ENCODE results near the gene DGKA.
"Not testable (repeated sequence)": the region's sequence is repeated elsewhere in the genome, so short reads cannot be mapped to it uniquely, and the experiment has no call there.

Gene DGKA

DNA sequence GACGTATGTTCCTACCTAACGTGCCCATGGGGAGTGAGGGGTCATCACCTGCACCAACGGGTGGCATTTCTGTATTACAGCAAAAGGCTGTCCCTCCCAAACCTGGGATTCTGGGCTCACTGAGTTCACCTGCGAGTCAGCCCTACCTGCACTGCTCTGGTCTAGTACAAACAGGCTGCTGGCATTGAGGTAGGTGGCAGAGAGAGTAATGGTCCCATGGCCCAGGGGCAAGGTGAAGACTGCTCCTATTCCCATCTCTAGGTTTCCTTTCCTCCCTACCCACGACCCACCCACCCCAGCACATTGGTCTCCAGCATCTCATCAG, 66.5 kb downstream of the DGKA start:
- no peaks in the 10 kb centered on the region for H3K9me3 ChIP-seq (ENCODE audit: control insufficient read depth, insufficient read depth, low read depth, low read length)
- TF ChIP-seq ZBTB8A (tag by site-specific recombination; IDR thresholded peaks at IDR 0.05): no peak
- TF ChIP-seq, protein P1, sequence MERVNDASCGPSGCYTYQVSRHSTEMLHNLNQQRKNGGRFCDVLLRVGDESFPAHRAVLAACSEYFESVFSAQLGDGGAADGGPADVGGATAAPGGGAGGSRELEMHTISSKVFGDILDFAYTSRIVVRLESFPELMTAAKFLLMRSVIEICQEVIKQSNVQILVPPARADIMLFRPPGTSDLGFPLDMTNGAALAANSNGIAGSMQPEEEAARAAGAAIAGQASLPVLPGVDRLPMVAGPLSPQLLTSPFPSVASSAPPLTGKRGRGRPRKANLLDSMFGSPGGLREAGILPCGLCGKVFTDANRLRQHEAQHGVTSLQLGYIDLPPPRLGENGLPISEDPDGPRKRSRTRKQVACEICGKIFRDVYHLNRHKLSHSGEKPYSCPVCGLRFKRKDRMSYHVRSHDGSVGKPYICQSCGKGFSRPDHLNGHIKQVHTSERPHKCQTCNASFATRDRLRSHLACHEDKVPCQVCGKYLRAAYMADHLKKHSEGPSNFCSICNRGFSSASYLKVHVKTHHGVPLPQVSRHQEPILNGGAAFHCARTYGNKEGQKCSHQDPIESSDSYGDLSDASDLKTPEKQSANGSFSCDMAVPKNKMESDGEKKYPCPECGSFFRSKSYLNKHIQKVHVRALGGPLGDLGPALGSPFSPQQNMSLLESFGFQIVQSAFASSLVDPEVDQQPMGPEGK (tag by site-specific recombination; IDR thresholded peaks at IDR 0.05): peak; percentile 7; the same call in 1 of the 2 replicates
- peak; percentile 13; the same call in 1 of the 2 replicates for TF ChIP-seq BCL11A (tag by site-specific recombination; IDR thresholded peaks at IDR 0.05; ENCODE audit: low read depth)
- TF ChIP-seq ZNF600 (tag by site-specific recombination; IDR thresholded peaks at IDR 0.05): no peak; the same call in 1 of the 2 replicates
- no peak for TF ChIP-seq ZNF776 (tag by site-specific recombination; IDR thresholded peaks at IDR 0.05; ENCODE audit: borderline replicate concordance)
- ChIA-PET POLR2A (interaction anchor here (0.8 to 3.3 kb wide), 15 partner anchors 9 to 318 kb away, joined by 3 to 48 read pairs (median 3); partner anchors contain the start of genes CNPY2, PA2G4, RAB5B and RNF41), CTCF (interaction anchor here (0.6 to 4.8 kb wide), 17 partner anchors 9 to 259 kb away, joined by 3 to 46 read pairs (median 12); partner anchors contain the start of genes PA2G4, RAB5B and SMARCC2)
- peaks cover 14 to 37% of the 10 kb centered on the region in 2 experiments for H3K36me3 ChIP-seq (ENCODE audit: control insufficient read depth in 2 of 2, insufficient read depth in 1 of 2, low read length in 2 of 2)
- H3K4me1 ChIP-seq (ENCODE audit: control insufficient read depth, insufficient read depth, low read length): no peaks in the 10 kb centered on the region; the same call in 1 of the 2 replicates
- H3K4me3 ChIP-seq (ENCODE audit: low read depth, low read length): peak overlapping the region; percentile 65
- H3K27ac ChIP-seq (ENCODE audit: extremely low read depth, low read depth, low read length): peak overlapping the region; percentile 38; the same call in 1 of the 2 replicates

DNA sequence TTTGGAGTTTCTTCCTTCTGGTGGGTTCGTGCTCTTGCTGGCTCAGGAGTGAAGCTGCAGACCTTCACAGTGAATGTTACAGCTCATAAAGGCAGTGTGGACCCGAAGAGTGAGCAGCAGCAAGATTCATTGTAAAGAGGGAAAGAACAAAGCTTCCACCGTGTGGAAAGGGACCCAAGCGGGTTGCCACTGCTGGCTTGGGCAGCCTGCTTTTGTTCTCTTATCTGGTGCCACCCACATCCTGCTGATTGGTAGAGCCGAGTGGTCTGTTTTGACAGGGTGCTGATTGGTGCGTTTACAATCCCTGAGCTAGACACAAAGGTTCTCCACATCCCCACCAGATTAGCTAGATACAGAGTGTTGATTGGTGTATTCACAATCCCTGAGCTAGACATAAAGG, 68.6 kb downstream of the DGKA start:
- peaks cover 0 to 33% of the 10 kb centered on the region in 2 experiments for H3K36me3 ChIP-seq (ENCODE audit: control insufficient read depth in 2 of 2, insufficient read depth in 1 of 2, low read length in 2 of 2)
- CTCF ChIA-PET: interaction anchor here (1.2 to 4.8 kb wide), 2 partner anchors 30 to 40 kb away, joined by 7 to 46 read pairs; no protein-coding TSS in a partner anchor
- H3K9me3 ChIP-seq (ENCODE audit: control insufficient read depth, insufficient read depth, low read depth, low read length); H3K4me1 ChIP-seq (ENCODE audit: control insufficient read depth, insufficient read depth, low read length); H3K4me3 ChIP-seq (ENCODE audit: low read depth, low read length); H3K27ac ChIP-seq (ENCODE audit: extremely low read depth, low read depth, low read length); POLR2A ChIA-PET: not testable (repeated sequence)

DNA sequence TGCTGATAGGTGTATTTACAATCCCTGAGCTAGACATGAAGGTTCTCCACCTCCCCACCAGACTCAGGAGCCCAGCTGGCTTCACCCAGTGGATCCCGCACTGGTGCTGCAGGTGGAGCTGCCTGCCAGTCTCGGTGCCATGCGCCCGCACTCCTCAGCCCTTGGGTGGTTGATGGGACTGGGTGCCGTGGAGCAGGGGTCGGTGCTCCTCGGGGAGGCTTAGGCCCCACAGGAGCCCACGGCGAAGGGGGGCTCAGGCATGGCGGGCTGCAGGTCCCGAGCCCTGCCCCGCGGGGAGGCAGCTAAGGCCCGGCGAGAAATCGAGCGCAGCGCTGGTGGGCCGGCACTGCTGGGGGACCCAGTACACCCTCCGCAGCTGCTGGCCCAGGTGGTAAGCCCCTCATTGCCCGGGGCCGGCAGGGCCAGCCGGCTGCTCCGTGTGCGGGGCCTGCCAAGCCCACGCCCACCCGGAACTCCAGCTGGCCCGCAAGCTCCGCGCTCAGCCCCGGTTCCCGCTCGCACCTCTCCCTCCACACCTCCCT, 69.1 kb downstream of the DGKA start:
- CTCF ChIA-PET: interaction anchor here (0.6 to 4.8 kb wide), 2 partner anchors 39 to 91 kb away, joined by 4 to 46 read pairs; no protein-coding TSS in a partner anchor
- H3K36me3 ChIP-seq (ENCODE audit: control insufficient read depth in 2 of 2, insufficient read depth in 1 of 2, low read length in 2 of 2): peaks cover 0 to 34% of the 10 kb centered on the region in 2 experiments; a peak in 2 of 3 replicates
- H3K4me3 ChIP-seq (ENCODE audit: low read depth, low read length); H3K4me1 ChIP-seq (ENCODE audit: control insufficient read depth, insufficient read depth, low read length); POLR2A ChIA-PET; H3K27ac ChIP-seq (ENCODE audit: extremely low read depth, low read depth, low read length); H3K9me3 ChIP-seq (ENCODE audit: control insufficient read depth, insufficient read depth, low read depth, low read length): not testable (repeated sequence)

DNA sequence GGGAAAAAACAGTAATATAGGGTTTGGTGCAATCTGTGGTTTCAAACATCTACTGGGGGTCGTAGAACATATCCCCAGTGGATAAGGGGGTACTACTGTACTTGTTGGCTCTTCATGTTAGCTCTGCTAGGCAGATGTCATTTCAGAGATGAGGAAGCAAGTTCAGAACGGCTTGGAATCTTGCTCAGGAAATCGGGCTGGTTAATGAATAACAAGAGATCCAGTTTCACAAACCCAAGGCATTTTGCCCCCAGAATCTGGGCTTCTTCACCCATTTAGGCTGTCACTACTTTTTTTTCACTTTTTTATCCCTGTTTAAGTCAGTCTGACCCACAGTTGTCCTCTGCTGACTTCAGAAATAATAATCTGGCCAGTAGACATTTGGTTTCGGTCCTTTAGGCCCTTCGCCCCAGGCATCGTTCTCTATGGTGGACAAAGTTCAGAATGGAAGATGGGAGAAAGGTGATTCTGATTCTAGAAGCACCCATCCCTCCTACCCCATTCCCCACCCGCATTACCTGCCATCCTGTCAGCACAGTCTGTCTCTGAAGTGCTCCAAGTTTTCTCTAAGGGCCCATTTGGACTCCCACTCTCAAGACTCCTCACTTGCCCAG, 70.6 kb downstream of the DGKA start:
- Histone ChIP-seq H3K4me3 (ENCODE audit: low read depth, low read length) (no peak overlapping the region), H3K4me1 (ENCODE audit: control insufficient read depth, insufficient read depth, low read length) (no peaks in the 10 kb centered on the region; the same call in 1 of the 2 replicates), H3K36me3 (ENCODE audit: control insufficient read depth in 2 of 2, insufficient read depth in 1 of 2, low read length in 2 of 2) (peaks cover 0 to 29% of the 10 kb centered on the region in 2 experiments; a peak in 2 of 3 replicates), H3K9me3 (ENCODE audit: control insufficient read depth, insufficient read depth, low read depth, low read length) (no peaks in the 10 kb centered on the region), H3K27ac (ENCODE audit: extremely low read depth, low read depth, low read length) (no peak overlapping the region)
- ChIA-PET CTCF (interaction anchor here (1.1 kb wide), 1 partner anchor 12 kb away, joined by 3 read pairs; no protein-coding TSS in a partner anchor), POLR2A (no interaction called here)
- TF ChIP-seq, protein P2, sequence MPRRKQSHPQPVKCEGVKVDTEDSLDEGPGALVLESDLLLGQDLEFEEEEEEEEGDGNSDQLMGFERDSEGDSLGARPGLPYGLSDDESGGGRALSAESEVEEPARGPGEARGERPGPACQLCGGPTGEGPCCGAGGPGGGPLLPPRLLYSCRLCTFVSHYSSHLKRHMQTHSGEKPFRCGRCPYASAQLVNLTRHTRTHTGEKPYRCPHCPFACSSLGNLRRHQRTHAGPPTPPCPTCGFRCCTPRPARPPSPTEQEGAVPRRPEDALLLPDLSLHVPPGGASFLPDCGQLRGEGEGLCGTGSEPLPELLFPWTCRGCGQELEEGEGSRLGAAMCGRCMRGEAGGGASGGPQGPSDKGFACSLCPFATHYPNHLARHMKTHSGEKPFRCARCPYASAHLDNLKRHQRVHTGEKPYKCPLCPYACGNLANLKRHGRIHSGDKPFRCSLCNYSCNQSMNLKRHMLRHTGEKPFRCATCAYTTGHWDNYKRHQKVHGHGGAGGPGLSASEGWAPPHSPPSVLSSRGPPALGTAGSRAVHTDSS (tag by site-specific recombination; IDR thresholded peaks at IDR 0.05): no peak
- TF ChIP-seq SP2 (tag by site-specific recombination; IDR thresholded peaks at IDR 0.05): no peak
- TF ChIP-seq, protein P3, sequence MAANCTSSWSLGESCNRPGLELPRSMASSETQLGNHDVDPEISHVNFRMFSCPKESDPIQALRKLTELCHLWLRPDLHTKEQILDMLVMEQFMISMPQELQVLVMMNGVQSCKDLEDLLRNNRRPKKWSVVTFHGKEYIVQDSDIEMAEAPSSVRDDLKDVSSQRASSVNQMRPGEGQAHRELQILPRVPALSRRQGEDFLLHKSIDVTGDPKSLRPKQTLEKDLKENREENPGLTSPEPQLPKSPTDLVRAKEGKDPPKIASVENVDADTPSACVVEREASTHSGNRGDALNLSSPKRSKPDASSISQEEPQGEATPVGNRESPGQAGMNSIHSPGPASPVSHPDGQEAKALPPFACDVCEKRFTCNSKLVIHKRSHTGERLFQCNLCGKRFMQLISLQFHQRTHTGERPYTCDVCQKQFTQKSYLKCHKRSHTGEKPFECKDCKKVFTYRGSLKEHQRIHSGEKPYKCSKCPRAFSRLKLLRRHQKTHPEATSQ (tag by site-specific recombination; IDR thresholded peaks at IDR 0.05): no peak
- TF ChIP-seq YY2 (tag by site-specific recombination; IDR thresholded peaks at IDR 0.05): no peak
- TF ChIP-seq ZNF785 (tag by site-specific recombination; IDR thresholded peaks at IDR 0.05): no peak
- TF ChIP-seq ZNF510 (tag by site-specific recombination; IDR thresholded peaks at IDR 0.05; ENCODE audit: insufficient replicate concordance): no peak
- TF ChIP-seq, protein P4, sequence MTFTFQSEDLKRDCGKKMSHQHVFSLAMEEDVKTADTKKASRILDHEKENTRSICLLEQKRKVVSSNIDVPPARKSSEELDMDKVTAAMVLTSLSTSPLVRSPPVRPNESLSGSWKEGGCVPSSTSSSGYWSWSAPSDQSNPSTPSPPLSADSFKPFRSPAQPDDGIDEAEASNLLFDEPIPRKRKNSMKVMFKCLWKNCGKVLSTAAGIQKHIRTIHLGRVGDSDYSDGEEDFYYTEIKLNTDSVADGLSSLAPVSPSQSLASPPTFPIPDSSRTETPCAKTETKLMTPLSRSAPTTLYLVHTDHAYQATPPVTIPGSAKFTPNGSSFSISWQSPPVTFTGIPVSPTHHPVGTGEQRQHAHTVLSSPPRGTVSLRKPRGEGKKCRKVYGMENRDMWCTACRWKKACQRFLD (tag by site-specific recombination; IDR thresholded peaks at IDR 0.05): no peak
- no peak for TF ChIP-seq ZNF140 (tag by site-specific recombination; IDR thresholded peaks at IDR 0.05)
- TF ChIP-seq ZBTB8A (tag by site-specific recombination; IDR thresholded peaks at IDR 0.05): no peak
- TF ChIP-seq SALL2 (tag by site-specific recombination; IDR thresholded peaks at IDR 0.05; ENCODE audit: borderline replicate concordance): no peak
- TF ChIP-seq ZNF248 (tag by site-specific recombination; IDR thresholded peaks at IDR 0.05): no peak
- TF ChIP-seq GLIS2 (tag by site-specific recombination; IDR thresholded peaks at IDR 0.05): no peak
- TF ChIP-seq SCRT2 (tag by site-specific recombination; IDR thresholded peaks at IDR 0.05): no peak
